T-helper 9 cell (primary cell): Measurements from ENCODE around the gene RPS8.
"Not testable (repeated sequence)": the region's sequence is repeated elsewhere in the genome, so short reads cannot be mapped to it uniquely, and the experiment has no call there.

ENCODE experiments used
- DNase-seq: peaks from one replicate; pipeline ENCODE4 v3.0.0-alpha.2; 2020

The RPS8 gene

GRCh38 chr1:44783697-44784093, 8.4 kb downstream of the RPS8 start:
- DNase-seq: no peak

GRCh38 chr1:44784094-44785028, 9.0 kb downstream of the RPS8 start:
- DNase-seq: peak; percentile 25

- no peak for DNase-seq
Observed at GRCh38 chr1:44785029-44785380, 9.7 kb downstream of the RPS8 start.

GRCh38 chr1:44785501-44786137, 10.3 kb downstream of the RPS8 start:
- DNase-seq: no peak

- DNase-seq: peak; percentile 76
Observed at GRCh38 chr1:44786138-44786840, 10.9 kb downstream of the RPS8 start.

GRCh38 chr1:44786841-44787426, 11.6 kb downstream of the RPS8 start:
- no peak for DNase-seq

- no peak for DNase-seq
Observed at GRCh38 chr1:44787506-44787905, 12.2 kb downstream of the RPS8 start.

GRCh38 chr1:44788120-44788860, 12.9 kb downstream of the RPS8 start, which contains the start of gene BEST4:
Gene BEST4 (minus strand): TSS chr1:44788170. CDS start chr1:44787705, 465 bp downstream.
- DNase-seq: no peak

- no peak for DNase-seq
Observed at GRCh38 chr1:44790968-44791801, 15.8 kb downstream of the RPS8 start.

- no peak for DNase-seq
Observed at GRCh38 chr1:44792736-44793502, 17.6 kb downstream of the RPS8 start.

- not testable (repeated sequence) for DNase-seq
Observed at GRCh38 chr1:44797886-44798285, 22.5 kb downstream of the RPS8 start.

- no peak for DNase-seq
Observed at GRCh38 chr1:44798481-44799365, 23.4 kb downstream of the RPS8 start.

- DNase-seq: peak; percentile 98
Observed at GRCh38 chr1:44799770-44800584, 24.6 kb downstream of the RPS8 start, which contains the start of gene PLK3. Gene PLK3 (plus strand): TSS chr1:44800377. CDS start chr1:44800464, 87 bp downstream.

- DNase-seq: no peak
Observed at GRCh38 chr1:44801491-44802305, 26.4 kb downstream of the RPS8 start.

GRCh38 chr1:44802306-44803061, 27.1 kb downstream of the RPS8 start:
- no peak for DNase-seq

- no peak for DNase-seq
Observed at GRCh38 chr1:44803062-44803311, 27.6 kb downstream of the RPS8 start.
